ENCODE measurements around the gene AAGAB.
A peak's percentile ranks its signal among the peaks of the same experiment; 100 is the strongest.
"Not testable (repeated sequence)": the region's sequence is repeated elsewhere in the genome, so short reads cannot be mapped to it uniquely, and the experiment has no call there.

AAGAB gene

GRCh38 chr15:67158367-67158766 lies 96.1 kb downstream of the AAGAB start:
- Mint-ChIP-seq H3K27me3 (no peaks in the 10 kb centered on the region), H3K9me3 (peaks cover 0 to 4% of the 10 kb centered on the region in 2 donors), H3K4me1 (peaks cover 49 to 73% of the 10 kb centered on the region in 2 donors), H3K4me3 (no peak overlapping the region), H3K36me3 (peaks cover 18 to 30% of the 10 kb centered on the region in 2 donors), H3K27ac (peak overlapping the region; percentile 77)
- no peak for ATAC-seq (replicated peaks)
- no peak for DNase-seq

DNA sequence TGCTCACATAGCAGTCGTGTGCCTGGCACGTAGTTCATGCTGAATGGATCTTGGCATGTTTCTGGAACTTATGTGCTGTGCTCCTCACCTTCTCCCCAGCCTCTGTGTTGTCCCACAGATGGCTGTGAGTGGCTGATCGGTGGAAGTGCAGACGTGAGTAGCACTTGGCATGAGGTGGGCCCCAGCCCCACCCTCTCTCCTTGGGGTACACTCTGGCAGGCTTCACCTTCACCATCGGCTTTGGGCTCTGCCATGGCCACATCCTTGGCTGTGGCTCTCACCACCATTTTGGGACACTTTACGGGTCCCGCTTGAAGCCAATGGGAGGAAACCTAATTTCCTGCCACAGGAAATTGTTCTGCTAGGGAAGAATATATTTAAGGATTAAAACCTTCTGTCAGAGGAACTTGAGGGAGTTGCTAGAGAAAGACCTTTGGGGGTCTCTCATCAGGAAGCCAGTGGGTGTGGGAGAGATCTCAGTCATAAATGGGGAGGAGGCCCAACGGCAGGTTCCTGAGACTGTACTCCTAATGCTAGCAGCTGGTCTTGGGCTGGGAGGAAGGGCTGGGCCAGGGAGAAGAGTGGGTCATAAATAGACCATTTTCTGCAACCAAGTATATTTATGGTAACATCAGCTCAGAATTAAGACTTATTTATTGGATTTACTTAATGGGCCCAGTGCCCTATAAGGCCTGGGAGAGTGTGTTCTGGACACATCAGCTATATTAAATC lies 96.8 kb downstream of the AAGAB start:
- Mint-ChIP-seq H3K4me1 (peaks cover 52 to 70% of the 10 kb centered on the region in 2 donors), H3K27me3 (no peaks in the 10 kb centered on the region), H3K27ac (peak overlapping the region; percentile 90), H3K4me3 (no peak overlapping the region), H3K36me3 (peaks cover 18 to 30% of the 10 kb centered on the region in 2 donors), H3K9me3 (peaks cover 0 to 4% of the 10 kb centered on the region in 2 donors)
- DNase-seq, result no peak
- no peak for ATAC-seq (replicated peaks)

GRCh38 chr15:67156834-67157233 lies 97.6 kb downstream of the AAGAB start:
- peaks cover 18 to 30% of the 10 kb centered on the region in 2 donors for H3K36me3 Mint-ChIP-seq

DNA sequence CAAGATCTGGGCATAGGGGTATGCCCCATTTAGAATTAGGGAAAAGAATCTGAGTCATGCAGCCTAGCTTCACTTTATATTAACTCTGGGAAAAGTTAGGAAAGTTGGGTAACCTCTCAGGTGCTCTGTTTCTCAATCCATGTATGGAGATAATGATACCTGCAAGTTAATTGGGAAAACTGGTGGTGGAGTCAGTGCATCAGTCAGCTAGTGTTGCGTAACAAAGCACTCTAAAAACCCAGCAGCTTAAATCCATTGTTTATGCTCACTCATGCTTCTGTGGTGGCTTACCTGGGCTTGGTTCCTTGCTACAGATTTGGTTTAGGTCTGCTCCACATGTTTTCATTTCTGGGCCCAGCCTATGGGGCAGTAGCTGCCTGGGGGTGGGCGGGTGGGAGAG lies 98.0 kb downstream of the AAGAB start:
- no peak for DNase-seq
- H3K27me3 Mint-ChIP-seq, result no peaks in the 10 kb centered on the region
- peaks cover 18 to 30% of the 10 kb centered on the region in 2 donors for H3K36me3 Mint-ChIP-seq
- no peak overlapping the region for H3K27ac Mint-ChIP-seq
- ATAC-seq (replicated peaks), result no peak
- no peak overlapping the region for H3K4me3 Mint-ChIP-seq
- peaks cover 0 to 4% of the 10 kb centered on the region in 2 donors for H3K9me3 Mint-ChIP-seq
- H3K4me1 Mint-ChIP-seq, result peaks cover 47 to 65% of the 10 kb centered on the region in 2 donors

More at GRCh38 chr15:67156834-67157233, 97.6 kb downstream of the AAGAB start:
- Mint-ChIP-seq H3K27ac (no peak overlapping the region), H3K4me3 (no peak overlapping the region), H3K4me1 (peaks cover 51 to 70% of the 10 kb centered on the region in 2 donors), H3K27me3 (no peaks in the 10 kb centered on the region), H3K9me3 (peaks cover 0 to 4% of the 10 kb centered on the region in 2 donors)
- DNase-seq (no peak), ATAC-seq (replicated peaks) (no peak)

- no peak overlapping the region for H3K4me3 Mint-ChIP-seq
- H3K27me3 Mint-ChIP-seq, result no peaks in the 10 kb centered on the region
- peaks cover 0 to 4% of the 10 kb centered on the region in 2 donors for H3K9me3 Mint-ChIP-seq
- peaks cover 53 to 76% of the 10 kb centered on the region in 2 donors for H3K4me1 Mint-ChIP-seq
- peaks cover 18 to 33% of the 10 kb centered on the region in 2 donors for H3K36me3 Mint-ChIP-seq
- H3K27ac Mint-ChIP-seq, result no peak overlapping the region
- DNase-seq, result no peak
- no peak for ATAC-seq (replicated peaks)
These were observed 100.2 kb downstream of the AAGAB start for GRCh38 chr15:67154249-67154648.

- peaks cover 58 to 82% of the 10 kb centered on the region in 2 donors for H3K4me1 Mint-ChIP-seq
- peaks cover 20 to 29% of the 10 kb centered on the region in 2 donors for H3K36me3 Mint-ChIP-seq
- not testable (repeated sequence) for DNase-seq; ATAC-seq (replicated peaks); H3K9me3 Mint-ChIP-seq; H3K27me3 Mint-ChIP-seq; H3K4me3 Mint-ChIP-seq
- H3K27ac Mint-ChIP-seq, result peak overlapping the region; percentile 77
These were observed 101.4 kb downstream of the AAGAB start for GRCh38 chr15:67153044-67153443.

- ATAC-seq (replicated peaks) (no peak), DNase-seq (no peak)
- Mint-ChIP-seq H3K36me3 (peaks cover 15 to 23% of the 10 kb centered on the region in 2 donors), H3K4me1 (peaks cover 59 to 82% of the 10 kb centered on the region in 2 donors), H3K4me3 (no peak overlapping the region), H3K27me3 (no peaks in the 10 kb centered on the region), H3K9me3 (peaks cover 0 to 4% of the 10 kb centered on the region in 2 donors), H3K27ac (peak overlapping the region; percentile 42)
These were observed 102.0 kb downstream of the AAGAB start for GRCh38 chr15:67152429-67152828.
